SH-SY5Y (cell line): ENCODE measurements around the gene SBNO2.

Source experiments
- GATA2 ChIP-seq: IDR thresholded peaks from 2 replicates; pipeline ENCODE4 v1.6.1; 2011; ENCODE audit warnings: mild to moderate bottlenecking, low read depth, low read length
- GATA3 ChIP-seq: IDR thresholded peaks from 2 replicates; pipeline ENCODE4 v1.6.1; 2011; ENCODE audit warnings: low read depth, mild to moderate bottlenecking, low read length, moderate library complexity

SBNO2 gene

DNA sequence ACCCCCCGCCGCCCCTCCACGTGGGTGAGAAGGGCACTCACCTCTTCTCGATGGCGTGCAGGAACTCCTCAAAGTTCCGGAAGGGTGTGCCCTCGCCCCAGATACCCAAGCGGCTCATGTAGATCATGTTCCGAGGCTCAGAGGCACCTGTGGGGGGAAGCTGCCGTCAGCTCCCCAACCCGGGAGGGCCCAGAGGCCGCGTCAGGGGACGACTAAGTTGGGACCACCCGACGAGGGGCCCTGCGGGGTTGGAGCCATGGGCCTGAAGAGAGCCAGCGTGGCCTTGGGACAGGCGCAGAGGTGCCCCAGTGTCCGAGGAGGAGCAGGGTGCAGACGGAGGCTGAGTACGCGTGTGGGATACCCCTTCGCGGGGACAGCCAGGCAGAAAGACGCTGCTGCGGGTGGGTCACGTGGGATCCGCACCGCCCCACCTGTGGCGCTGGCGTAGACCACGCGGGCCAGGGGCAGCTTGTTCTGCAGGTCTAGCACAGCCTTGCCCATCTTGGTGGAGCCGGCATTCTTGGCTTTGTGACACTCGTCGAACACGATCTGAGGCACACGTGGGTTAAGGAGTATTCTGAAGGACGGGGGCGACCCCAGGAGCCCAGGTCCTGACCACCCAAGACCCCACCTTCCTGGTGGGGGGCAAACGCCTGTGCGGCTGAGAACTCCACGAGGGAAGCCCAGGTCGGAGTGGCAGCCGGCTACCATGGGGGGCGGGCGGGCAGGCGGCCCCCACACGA is 54.4 kb downstream of the SBNO2 start:
- no peak for TF ChIP-seq GATA3
- no peak for TF ChIP-seq GATA2

DNA sequence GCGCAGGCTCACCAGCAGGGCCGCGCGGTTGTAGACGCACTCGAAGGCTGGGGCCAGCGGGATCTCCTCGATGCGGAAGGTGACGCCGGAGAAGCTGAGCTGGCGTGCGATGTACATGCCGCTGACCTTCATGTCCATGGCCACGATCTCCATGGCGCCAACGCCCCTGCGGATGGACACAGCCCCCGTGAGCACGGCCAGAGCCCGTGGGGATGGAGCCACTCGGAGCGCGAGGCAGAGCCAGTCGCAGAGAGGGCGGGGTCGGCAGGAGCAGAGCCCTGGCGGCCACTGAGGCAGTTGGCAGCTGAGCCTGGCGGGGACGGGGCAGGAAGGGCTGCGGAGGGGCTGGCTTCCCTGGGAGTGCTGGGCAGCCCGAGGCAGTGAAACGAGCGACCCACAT is 55.1 kb downstream of the SBNO2 start:
- no peak for TF ChIP-seq GATA2
- TF ChIP-seq GATA3: no peak

DNA sequence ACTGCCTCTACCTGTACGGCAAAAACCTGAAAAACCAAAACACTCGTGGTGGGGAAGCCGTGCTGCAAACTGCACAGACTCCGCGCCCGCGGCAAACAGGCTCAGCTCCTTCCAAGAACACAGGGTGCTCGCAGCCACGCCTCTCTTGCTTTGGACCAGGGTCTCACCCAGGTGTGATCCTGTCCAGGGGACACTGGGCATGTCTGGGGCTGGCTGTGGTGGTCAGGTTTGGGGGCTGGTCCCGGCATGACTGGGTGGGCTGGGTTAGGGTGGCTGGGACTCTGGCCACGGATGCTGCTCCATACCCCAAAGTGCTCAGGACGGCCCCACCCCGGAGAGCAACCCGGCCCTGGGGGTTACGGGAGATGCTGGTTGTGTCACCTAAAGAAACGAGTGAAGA is 56.4 kb downstream of the SBNO2 start:
- TF ChIP-seq GATA3: no peak
- TF ChIP-seq GATA2: no peak

DNA sequence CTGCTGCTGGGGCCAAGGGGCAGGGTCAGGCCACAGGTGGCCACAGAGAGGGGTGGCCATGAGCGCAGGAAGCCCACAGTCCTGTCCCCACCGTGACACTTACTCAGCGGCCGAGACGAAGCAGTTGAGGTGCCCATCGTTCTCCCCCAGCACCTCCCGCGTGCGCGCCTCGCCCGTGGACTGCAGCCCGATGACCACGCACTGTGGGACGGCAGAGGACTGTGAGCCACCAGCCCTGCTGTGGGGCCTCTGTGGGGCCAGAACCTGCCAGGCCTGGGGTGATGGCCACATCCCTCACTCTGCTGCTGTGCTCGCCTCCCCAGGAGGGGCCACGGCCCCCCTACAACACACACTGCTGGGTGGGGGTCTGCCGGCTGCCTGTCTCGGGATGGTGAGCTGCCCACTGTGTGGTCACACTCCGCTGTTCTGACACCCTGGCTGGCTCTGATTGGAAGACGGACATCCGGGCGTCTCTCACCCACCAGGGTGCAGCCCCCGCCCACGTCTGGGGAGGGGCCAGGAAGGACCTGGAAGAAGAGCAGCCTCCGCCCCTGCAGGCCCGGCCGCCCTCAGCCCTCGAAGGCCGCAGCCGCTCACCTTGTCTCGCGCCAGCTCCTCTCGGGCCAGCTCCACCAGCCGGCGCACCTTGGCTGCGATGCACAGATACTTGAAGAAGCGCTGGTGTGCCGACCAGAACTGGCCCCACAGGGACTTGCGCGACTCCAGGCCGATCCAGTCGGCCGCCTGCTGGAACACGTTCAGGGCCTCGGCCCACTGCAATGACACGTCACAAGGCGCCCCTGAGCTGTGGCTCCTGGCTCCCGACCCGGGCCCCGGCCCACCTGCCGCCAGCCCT is 57.1 kb downstream of the SBNO2 start:
- TF ChIP-seq GATA3 (no peak), GATA2 (no peak)

DNA sequence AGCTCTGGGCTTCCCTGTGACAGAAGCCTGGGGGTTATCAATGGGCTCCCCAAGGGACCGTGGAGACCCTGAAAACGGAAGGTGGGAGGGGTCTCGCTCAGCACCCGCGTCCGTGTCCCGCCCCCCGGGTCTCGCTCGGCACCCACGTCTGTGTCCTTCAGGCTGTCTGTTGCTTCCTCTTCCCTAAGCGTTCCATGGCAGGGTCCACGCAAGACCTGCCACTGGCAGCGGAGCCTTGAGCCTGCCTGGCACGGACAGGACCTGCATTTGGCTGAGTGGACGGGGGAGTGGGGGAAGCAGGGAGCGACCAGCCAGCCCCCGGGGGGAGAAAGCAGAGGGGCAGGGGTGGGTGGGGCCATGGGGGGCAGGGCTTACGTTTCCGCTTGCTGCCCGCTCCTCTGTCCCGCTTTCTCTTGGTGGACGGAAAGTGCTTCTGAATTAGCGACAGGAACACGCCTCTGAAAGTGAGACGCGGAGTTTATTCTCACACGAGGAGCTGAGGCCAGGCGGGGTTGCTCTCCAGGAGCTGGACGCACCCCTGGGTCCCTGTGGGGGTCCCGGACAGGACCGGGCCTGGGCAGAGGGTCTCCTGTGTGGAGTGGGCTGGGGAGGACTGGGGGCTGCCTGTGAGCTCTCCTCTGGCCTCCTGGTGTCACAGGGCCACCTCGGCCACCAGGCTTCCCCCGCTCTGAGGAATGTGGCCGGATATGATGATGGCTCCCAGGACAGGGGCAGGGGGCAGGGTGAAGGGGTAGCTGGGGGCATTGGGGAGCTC is 58.2 kb downstream of the SBNO2 start:
- TF ChIP-seq GATA3: no peak
- no peak for TF ChIP-seq GATA2

DNA sequence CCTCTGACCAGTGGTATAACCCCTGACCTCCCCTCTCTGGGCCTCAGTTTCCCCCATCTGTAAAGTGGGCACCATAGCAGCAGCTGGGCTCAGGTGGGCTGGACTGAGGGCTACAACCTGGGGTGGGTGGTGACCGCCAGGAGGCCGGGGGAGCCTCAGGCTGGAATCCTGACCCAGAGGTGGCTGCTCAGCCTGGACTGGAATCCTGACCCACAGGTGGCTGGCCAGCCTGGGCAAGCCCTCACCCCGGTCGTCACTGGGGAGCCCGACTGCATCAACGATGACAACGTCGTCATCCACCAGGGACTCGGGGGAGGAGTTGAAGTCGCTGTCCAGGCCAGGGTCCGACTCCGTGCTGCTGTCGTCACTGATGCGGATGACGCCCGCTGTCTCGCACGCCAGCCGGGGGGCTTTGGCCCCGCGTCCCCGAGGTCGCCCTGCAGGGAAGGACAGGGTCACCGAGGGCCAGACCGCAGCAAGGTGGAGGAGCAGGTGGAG is 60.0 kb downstream of the SBNO2 start:
- no peak for TF ChIP-seq GATA3
- TF ChIP-seq GATA2: no peak

DNA sequence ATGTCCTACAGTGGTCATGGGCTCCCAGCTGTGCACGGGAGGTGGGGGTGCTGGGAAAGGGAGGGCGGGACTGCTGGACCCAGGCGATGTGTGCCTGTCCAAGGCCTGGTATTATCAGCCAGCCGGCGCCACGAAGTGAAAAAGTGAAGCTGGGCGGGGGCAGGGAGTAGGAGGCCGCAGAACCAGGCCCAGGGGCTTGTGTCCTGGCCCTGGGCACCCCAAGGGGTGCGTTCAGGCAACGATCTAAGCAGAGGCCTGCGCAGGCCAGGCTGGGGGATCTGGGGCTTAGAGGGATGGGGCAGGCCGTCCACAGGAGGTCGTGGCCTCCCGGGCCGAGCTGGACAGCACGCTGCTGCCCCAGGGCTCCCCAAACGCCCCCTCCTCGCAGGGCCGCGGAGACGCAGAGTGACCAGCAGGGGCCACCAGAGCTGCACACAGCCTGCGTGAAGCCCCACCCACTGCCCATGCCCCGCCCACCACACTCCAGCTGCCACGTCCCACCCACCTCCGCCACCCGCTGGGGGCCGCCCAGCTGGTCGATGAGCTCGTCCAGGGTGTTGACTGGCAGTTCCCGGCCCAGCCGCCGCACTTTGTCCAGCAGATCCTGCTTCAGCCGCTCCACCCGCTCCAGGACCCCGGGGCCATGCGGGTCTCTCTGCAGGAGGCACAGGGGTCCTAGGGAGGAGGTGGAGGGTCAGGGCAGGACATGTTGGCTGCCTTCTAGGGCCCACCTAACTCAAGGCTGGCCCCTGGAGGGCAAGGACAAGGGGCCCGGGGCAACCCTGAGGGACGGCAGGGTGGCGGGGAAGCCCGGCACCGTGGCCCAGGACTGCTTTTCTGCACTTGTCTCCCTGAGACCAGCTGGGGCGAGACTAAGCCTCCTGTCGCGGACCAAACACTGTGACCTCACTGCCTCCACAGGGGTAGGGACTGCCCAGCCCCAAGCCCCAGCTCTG is 60.8 kb downstream of the SBNO2 start:
- TF ChIP-seq GATA2 (no peak), GATA3 (no peak)

DNA sequence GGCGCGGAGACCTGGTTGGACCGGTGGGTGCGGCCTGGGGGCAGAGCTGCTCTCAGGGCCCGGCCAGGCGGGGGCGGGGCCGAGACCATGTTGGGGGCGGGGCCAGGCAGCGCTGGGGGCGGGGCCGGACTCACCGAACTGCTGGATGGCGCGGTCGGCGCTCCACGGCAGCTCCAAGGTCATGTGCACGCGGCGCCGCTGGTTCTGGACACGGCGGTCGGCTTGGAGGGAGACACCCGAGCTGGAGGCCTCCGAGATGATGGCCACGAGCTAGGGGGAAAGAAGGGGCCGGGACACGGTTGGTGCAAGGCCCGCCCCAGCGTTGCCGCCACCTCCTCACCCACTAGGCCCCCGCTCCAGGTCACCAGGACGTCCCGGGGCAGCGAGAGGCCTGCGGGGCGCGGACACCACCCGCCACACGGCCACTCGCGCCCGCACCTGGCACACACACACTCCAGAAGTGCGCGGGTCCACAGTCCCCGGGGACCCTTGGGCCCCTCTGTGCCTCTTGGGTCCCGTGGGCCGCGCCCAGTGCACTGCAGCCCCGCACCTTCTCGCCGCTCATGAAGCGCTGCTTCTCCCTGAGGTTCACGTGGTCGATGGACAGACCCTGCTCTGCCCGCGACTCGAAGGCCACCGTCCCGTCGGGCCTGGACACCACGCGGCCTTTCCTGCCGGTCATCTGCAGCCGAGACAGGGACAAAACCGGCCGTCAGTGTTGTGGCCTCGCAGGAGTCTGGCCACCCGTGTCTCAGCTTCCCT is 61.6 kb downstream of the SBNO2 start:
- TF ChIP-seq GATA3 (no peak), GATA2 (no peak)

DNA sequence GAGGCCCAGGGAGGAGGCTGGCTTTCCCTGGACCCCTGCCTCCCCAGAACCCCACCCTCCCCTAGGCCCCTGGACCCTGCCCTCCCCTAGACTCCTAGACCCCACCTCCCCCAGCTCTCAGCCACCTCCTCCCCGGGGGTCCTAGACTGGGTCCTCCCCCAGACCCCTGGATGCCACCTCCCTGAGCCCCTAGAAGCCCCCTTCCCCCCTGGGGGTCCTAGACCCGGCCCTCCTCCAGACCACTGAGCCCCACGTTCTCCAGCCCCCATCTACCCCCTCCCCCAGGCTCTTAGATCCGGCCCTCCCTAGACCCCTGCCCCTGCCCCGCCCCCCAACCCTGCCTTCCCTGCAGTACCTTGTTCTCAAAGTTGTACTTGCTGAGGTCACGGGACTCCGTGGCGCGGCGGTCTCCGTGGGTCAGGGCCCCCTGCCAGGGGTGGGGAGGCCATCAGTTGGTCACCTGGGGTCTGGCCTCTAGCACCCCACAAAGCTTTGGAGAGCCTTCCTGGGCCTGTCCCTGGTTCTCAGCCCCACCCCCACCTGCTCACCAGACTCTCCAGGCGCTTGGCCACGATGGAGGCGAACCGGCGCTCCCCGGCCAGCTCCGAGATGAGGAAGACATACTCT is 62.3 kb downstream of the SBNO2 start:
- TF ChIP-seq GATA2: no peak
- no peak for TF ChIP-seq GATA3

DNA sequence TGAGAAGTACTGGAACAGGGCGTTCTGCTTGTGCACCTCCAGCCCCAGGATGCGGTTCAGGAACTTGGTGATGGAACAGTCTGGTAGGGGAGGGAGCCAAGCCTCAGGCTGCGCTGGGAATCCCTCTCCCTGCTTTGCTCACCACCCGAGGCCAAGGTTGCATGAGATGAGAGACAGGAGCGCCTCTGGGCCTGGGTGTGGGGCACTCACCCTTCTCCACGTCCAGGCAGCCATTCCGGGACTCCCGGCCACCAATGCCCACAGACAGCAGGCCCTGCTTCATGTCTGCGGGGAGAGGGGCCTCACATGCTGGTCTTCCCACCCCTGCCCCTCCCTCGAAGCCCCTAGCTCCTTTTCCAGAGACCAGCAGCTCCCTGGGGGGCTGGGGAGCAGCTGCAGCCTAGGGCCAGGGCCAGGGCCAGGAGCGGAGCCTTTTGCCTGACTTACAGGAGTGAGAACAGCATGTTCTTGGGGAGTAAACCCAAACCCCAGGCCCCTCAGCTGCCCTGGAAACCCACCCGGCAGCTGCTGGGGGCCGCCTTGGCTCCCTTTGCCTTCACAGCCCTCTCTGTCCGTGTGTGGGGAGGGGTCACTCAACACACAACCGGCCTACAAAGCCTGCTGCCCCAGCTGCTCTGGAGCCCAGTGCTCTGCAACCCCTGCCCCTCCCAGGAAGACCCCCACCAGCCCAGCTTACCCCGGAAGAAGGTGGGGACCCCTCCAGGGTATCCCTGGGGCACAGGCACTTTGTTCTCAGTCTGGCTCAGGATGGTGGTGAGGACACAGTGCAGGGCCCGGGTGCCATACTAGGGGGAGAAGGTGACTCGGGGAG is 63.0 kb downstream of the SBNO2 start:
- TF ChIP-seq GATA3 (no peak), GATA2 (no peak)
